Measurements from ENCODE around the gene LGR4.

DNA sequence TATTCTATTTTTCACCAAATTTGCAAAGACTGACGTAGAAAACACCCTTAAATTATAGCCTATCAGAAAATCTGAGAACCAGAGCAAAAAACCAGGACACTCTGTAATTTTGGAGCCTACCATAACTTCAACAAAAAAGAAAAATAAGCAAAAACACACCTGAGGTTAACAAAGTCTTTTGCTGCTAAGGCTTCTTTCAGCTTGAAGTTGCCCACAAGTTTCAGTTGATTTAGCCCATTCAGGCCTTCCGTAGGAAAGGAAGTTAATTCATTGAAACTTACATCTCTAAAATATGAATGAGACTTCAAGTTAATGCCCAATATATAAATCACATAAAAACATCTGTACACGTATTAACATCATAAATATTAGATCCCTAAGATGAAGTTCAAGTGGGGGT lies 99.2 kb downstream of the LGR4 start:
- no peak for TF ChIP-seq YY1 (IDR thresholded peaks at IDR 0.05; ENCODE audit: insufficient read depth, insufficient read length)
- TF ChIP-seq SUZ12 (IDR thresholded peaks at IDR 0.05; ENCODE audit: extremely low read depth, insufficient read depth, insufficient read length): no peak
- no peak for TF ChIP-seq ZNF274 (IDR thresholded peaks at IDR 0.05; ENCODE audit: low read depth, low read length)
